Fibroblast of villous mesenchyme (primary cell): Measurements from ENCODE around the gene SLC17A9. TPM values are rescaled to one million over a fixed set of nuclear protein-coding genes. Genes with fewer than 3 reads are reported as not detected.

Experiments used
- DNase-seq: peaks from one replicate; pipeline ENCODE4 v3.0.0-alpha.2; 2010; ENCODE audit warnings: low read depth
- H3K4me3 ChIP-seq: 2 replicates; pipeline ENCODE4 v1.5.1; 2011; ENCODE audit warnings: low read depth, mild to moderate bottlenecking, low read length
- CTCF ChIP-seq: IDR thresholded peaks from 2 replicates; pipeline ENCODE4 v1.5.1; 2012; ENCODE audit warnings: low read depth, mild to moderate bottlenecking, low read length; ENCODE audit not compliant: insufficient read depth
- total RNA-seq: library from RNA; depleted of rRNA; stranded (reverse); fragments of >200 nt; gene quantifications from 2 replicates; pipeline ENCODE4 v1.2.3, GENCODE V29; 2012

Gene SLC17A9
- total RNA-seq, 1 donor, result 23.7 TPM

DNA sequence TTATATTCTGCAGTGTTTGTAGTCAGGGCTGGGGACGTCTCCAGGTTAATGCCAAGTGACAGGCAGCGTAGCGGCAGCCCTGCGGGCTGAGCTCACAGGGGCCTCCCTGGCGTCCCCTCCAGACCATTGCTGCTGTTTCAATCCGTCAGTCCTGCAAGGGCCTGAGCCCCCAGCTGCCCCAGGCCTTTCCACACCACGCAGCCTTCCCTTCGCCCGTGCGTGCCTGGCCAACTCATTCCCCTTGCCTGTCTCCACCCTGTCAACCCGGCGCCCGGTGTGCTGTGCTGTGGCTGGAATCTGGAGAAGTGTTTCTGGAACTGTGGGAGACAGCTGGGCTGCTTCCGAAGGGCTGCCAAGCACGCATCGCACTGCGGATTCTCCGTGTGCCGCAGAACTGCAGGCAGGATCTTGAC lies 42.4 kb downstream of the SLC17A9 start:
- DNase-seq, result no peak
- H3K4me3 ChIP-seq, result no peak overlapping the region
- no peak for TF ChIP-seq CTCF

DNA sequence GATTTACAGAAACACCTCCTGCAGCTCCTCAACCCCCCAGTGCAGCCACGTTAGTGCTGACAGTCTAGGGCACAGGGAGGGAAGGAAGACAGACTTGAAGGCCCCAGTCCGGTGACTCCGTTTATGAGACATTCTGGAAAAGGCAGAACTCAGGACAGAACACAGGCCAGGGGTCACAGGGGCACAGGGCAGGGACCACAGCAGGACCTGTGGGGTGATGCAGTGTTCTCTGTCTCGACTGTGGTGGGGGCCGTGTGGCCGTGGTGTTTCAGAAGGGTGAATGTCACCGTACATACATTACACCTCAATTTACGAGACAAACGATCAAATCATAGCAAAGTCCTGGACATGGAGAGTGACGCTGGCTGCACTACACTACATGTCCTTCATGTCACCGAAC lies 43.0 kb downstream of the SLC17A9 start:
- TF ChIP-seq CTCF, result no peak

GRCh38 chr20:62995898-62996595 lies 43.5 kb downstream of the SLC17A9 start:
- DNase-seq, result no peak
- no peak for TF ChIP-seq CTCF
- H3K4me3 ChIP-seq, result no peak overlapping the region

More for the DNA sequence above, 43.0 kb downstream of the SLC17A9 start:
- no peak overlapping the region for H3K4me3 ChIP-seq
- DNase-seq, result no peak

DNA sequence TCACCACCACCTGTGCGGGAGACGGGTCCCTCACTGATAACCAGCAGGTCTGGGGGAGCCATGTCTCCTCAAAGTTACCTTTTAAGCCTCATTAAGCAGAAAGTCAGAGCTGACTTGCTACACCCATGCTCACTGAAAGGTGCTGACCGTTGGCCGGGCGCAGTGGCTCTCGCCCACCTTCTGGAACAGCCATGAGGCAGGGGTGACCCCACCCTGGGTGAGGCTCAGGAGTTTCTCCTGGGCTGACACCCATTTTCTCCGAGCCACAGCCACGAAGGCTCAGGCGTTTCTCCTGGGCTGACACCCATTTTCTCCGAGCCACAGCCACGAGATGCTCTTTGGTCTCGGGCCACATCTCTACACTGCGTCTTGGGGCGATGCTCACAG lies 44.1 kb downstream of the SLC17A9 start:
- DNase-seq, result no peak
- TF ChIP-seq CTCF, result no peak
- H3K4me3 ChIP-seq, result no peak overlapping the region

DNA sequence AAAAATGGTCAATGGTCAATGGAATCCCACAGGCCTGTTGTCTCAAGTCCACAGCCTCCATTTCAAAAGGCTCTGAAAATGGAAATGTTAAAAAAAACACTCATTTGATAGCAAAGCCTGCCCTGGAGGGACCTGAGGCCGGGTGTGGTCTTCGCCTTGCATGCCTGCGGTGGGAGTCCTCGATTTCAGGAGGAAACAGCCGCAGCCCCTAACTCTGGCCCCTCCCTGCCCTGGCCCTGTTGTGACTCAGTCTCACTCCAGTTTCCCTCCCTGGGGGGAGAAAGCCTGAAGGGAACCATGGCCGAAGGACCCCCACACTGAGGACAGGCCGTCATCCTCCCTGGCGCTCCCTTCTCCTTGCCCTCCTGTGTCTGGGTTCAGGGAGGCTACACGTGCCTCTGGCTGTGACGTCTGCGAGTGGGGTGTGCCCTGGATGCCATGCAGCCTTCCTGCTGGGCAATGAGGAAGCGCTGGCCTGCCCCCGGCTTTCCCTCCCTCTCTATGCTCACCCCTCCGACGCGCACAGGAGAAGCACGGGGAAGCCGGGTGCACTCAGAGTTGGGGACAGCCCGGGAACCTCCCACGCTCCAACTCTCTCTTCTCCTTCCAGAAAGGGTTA lies 45.0 kb downstream of the SLC17A9 start:
- DNase-seq, result no peak
- TF ChIP-seq CTCF, result no peak
- no peak overlapping the region for H3K4me3 ChIP-seq

- DNase-seq, result no peak
Measured at GRCh38 chr20:62998449-62998848, 45.9 kb downstream of the SLC17A9 start.

More at GRCh38 chr20:62998449-62998848, 45.9 kb downstream of the SLC17A9 start:
- TF ChIP-seq CTCF, result no peak
- no peak overlapping the region for H3K4me3 ChIP-seq
